Endothelial cell (in vitro differentiated cells): ENCODE data around the gene CETN2. TPM values are rescaled to one million over a fixed set of nuclear protein-coding genes. Genes with fewer than 3 reads are reported as not detected.

ENCODE experiments used
- DNase-seq: peaks from one replicate; pipeline ENCODE4 v3.0.0; 2021; ENCODE audit warnings: low spot score
- H3K27ac Mint-ChIP-seq: one replicate; pipeline ENCODE4 v1.8.0; 2021; ENCODE audit warnings: mixed read lengths, inconsistent platforms; ENCODE audit not compliant: unreplicated experiment
- H3K27me3 Mint-ChIP-seq: one replicate; pipeline ENCODE4 v1.8.0; 2021; ENCODE audit warnings: mild to moderate bottlenecking, moderate library complexity, mixed read lengths, inconsistent platforms; ENCODE audit not compliant: unreplicated experiment
- H3K36me3 Mint-ChIP-seq: one replicate; pipeline ENCODE4 v1.8.0; 2021; ENCODE audit warnings: mild to moderate bottlenecking, low read depth, mixed read lengths, inconsistent platforms; ENCODE audit not compliant: unreplicated experiment
- H3K4me1 Mint-ChIP-seq: one replicate; pipeline ENCODE4 v1.8.0; 2021; ENCODE audit warnings: mild to moderate bottlenecking, mixed read lengths, inconsistent platforms; ENCODE audit not compliant: unreplicated experiment
- H3K4me3 Mint-ChIP-seq: one replicate; pipeline ENCODE4 v1.8.0; 2021; ENCODE audit warnings: mild to moderate bottlenecking, mixed read lengths, inconsistent platforms; ENCODE audit not compliant: unreplicated experiment
- H3K9me3 Mint-ChIP-seq: one replicate; pipeline ENCODE4 v1.8.0; 2021; ENCODE audit warnings: mixed read lengths, inconsistent platforms; ENCODE audit not compliant: unreplicated experiment
- CTCF ChIP-seq: fragments of 200-600 bp; sonication (generic); IDR thresholded peaks from one replicate; pipeline ENCODE4 v1.5.0; 2021; ENCODE audit warnings: antibody characterized with exemption; ENCODE audit not compliant: unreplicated experiment
- total RNA-seq: library from RNA; stranded (reverse); fragmentation: NEBNext Ultra II Directional; extraction: Animal tissue kit (Norgen Biotek cat#: 25700); gene quantifications from one replicate; pipeline ENCODE4 v1.2.1, GENCODE V29; 2021; ENCODE audit not compliant: unreplicated experiment

CETN2 gene
- total RNA-seq, 1 donor from 2014 or later, result 32.6 TPM

- Mint-ChIP-seq H3K36me3 (peaks cover 6% of the 10 kb centered on the region), H3K4me1 (peaks cover 16% of the 10 kb centered on the region), H3K4me3 (no peak overlapping the region), H3K9me3 (no peaks in the 10 kb centered on the region), H3K27me3 (peaks cover 6% of the 10 kb centered on the region), H3K27ac (no peak overlapping the region)
- DNase-seq, result no peak
- no peak for TF ChIP-seq CTCF
Observed at GRCh38 chrX:152833378-152833777, 2.8 kb upstream of the CETN2 start.

- Mint-ChIP-seq H3K27me3 (peaks cover 6% of the 10 kb centered on the region), H3K4me1 (peaks cover 15% of the 10 kb centered on the region), H3K4me3 (peak overlapping the region; percentile 90), H3K36me3 (peaks cover 6% of the 10 kb centered on the region), H3K9me3 (no peaks in the 10 kb centered on the region), H3K27ac (no peak overlapping the region)
- no peak for TF ChIP-seq CTCF
- no peak for DNase-seq
Observed at GRCh38 chrX:152832520-152832919, 2.0 kb upstream of the CETN2 start.

- peaks cover 6% of the 10 kb centered on the region for H3K27me3 Mint-ChIP-seq
- peaks cover 6% of the 10 kb centered on the region for H3K36me3 Mint-ChIP-seq
- no peak for DNase-seq
- no peak for TF ChIP-seq CTCF
- H3K4me1 Mint-ChIP-seq, result peaks cover 15% of the 10 kb centered on the region
- no peaks in the 10 kb centered on the region for H3K9me3 Mint-ChIP-seq
- H3K27ac Mint-ChIP-seq, result peak overlapping the region; percentile 77
- H3K4me3 Mint-ChIP-seq, result peak overlapping the region; percentile 98
Observed at GRCh38 chrX:152831391-152831790, 834 bp upstream of the CETN2 start.

DNA sequence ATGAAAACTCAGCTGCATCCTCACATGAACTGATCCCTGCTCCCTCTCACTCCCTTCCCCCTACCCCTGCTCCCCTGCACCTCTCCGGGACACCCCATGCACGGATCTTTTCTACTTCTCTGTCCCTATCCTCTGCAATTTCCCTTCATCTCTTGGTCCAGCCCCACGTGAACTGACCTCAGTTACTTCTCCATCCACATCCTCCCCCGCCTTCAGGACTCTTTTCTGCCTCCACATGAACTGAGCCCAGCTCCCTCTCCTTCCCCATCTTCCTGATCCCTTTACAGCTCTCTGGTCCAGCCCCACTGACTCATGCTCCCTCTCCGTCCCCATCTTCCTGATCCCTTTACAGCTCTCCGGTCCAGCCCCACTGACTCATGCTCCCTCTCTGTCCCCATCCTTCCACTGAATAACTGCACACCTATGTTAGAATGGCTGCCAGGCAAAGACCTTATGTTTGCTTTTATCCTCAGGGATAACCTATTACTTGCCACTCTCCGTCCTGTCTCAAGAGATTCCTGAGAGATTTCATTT, 5.6 kb downstream of the CETN2 start:
- TF ChIP-seq CTCF, result no peak
- Mint-ChIP-seq H3K9me3 (no peaks in the 10 kb centered on the region), H3K27ac (no peak overlapping the region), H3K4me3 (no peak overlapping the region), H3K4me1 (no peaks in the 10 kb centered on the region), H3K36me3 (peaks cover 3% of the 10 kb centered on the region), H3K27me3 (peaks cover 2% of the 10 kb centered on the region)
- DNase-seq, result no peak

GRCh38 chrX:152823657-152824056, 6.9 kb downstream of the CETN2 start:
- Mint-ChIP-seq H3K27me3 (peaks cover 2% of the 10 kb centered on the region), H3K27ac (no peak overlapping the region), H3K4me1 (no peaks in the 10 kb centered on the region), H3K36me3 (no peaks in the 10 kb centered on the region), H3K9me3 (no peaks in the 10 kb centered on the region), H3K4me3 (no peak overlapping the region)
- no peak for TF ChIP-seq CTCF
- no peak for DNase-seq
